HL-60 (cell line): Measurements from ENCODE around the gene GPR179.
A peak's percentile ranks its signal among the peaks of the same experiment; 100 is the strongest.
"Not testable (repeated sequence)": the region's sequence is repeated elsewhere in the genome, so short reads cannot be mapped to it uniquely, and the experiment has no call there.

Experiments used
- DNase-seq, 2 experiments: peaks; one replicate each; pipeline ENCODE4 v3.0.0-alpha.2; 2010 to 2020; ENCODE audit warnings: low read depth in 1 of 2, low spot score in 1 of 2
- H3K27ac ChIP-seq: fragments of 250-450 bp; sonication (Bioruptor Pico); replicated peaks from 2 replicates; pipeline ENCODE4 v1.5.1; 2020; ENCODE audit warnings: mild to moderate bottlenecking, moderate library complexity
- H3K27me3 ChIP-seq: fragments of 250-450 bp; sonication (Bioruptor Pico); 2 replicates; pipeline ENCODE4 v1.5.1; 2021; ENCODE audit warnings: mild to moderate bottlenecking, moderate library complexity; ENCODE audit not compliant: insufficient read depth, poor library complexity, severe bottlenecking
- H3K4me3 ChIP-seq: replicated peaks from 2 replicates; pipeline ENCODE4 v1.5.1; 2011; ENCODE audit warnings: mild to moderate bottlenecking, control low read depth, low read length; ENCODE audit not compliant: insufficient read depth
- POLR2AphosphoS5 ChIP-seq: IDR thresholded peaks from 2 replicates; pipeline ENCODE4 v1.6.1; 2012; ENCODE audit warnings: low read depth

The GPR179 gene

DNA sequence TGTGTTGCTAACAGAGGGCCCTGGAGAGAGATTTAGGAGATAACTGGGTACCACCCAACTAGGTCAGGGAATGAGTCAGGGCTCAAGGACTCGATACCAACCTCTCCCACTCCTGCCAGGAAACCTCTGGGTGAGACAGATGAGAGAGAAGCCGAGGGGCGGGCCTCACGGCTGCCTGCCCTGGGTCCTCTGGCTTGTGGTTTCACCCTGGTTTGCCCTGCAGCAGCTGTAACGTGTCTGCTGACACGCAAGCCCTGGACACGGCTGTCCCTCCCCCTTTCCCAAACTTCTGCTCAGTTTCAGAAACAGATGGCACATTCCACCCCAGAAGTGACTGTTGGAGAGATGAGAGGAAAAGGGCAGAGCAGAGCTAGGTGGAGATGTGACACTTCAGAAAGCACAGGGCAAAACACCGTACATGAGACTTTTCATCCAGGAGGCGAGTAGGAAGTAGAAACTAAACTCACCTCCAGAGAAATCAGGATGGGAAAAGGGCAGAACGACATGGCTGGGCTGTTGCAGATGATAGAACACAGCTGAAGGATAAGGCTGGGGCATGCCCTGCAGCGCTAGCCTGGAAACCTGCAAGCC, 57.2 kb downstream of the GPR179 start:
- H3K27ac ChIP-seq: peak overlapping the region; percentile 34; the same call in 1 of the 2 replicates
- H3K27me3 ChIP-seq, H3K4me3 ChIP-seq: not testable (repeated sequence)
- peak; percentile 50 to 61 for DNase-seq
- TF ChIP-seq POLR2AphosphoS5: 0 out of 2 replicates have a peak, but pooled peaks have one; percentile 20

DNA sequence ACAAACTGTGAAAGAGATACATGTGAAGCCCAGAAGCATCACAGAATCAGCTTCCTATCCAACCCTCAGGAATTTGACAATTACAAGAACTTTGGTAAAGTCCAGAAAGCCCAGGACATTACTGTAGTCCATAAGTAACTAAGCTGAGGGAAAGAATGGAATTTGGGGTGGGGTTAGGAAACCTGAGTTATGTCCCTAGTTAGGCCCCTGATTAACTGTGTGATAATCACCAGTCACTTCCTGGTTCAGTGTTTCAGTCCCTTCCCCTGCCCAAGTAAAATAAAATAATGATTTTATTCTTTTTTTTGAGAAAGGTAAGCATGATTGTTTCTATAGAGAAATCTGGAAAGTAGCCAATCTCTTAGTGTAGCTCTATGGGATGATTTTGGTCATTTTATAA, 57.8 kb downstream of the GPR179 start:
- not testable (repeated sequence) for H3K4me3 ChIP-seq, DNase-seq, H3K27ac ChIP-seq, H3K27me3 ChIP-seq
